Activated CD4-positive, alpha-beta T cell treated with anti-CD3 and anti-CD28 coated beads, Interleukin-2, amount 50 U/mL, for 1 hour (primary cell): ENCODE measurements around the gene RBL2.
"Not testable (repeated sequence)": the region's sequence is repeated elsewhere in the genome, so short reads cannot be mapped to it uniquely, and the experiment has no call there.

Source experiments
- DNase-seq: peaks from one replicate; pipeline ENCODE4 v3.0.0-alpha.2; 2020

The RBL2 gene

DNA sequence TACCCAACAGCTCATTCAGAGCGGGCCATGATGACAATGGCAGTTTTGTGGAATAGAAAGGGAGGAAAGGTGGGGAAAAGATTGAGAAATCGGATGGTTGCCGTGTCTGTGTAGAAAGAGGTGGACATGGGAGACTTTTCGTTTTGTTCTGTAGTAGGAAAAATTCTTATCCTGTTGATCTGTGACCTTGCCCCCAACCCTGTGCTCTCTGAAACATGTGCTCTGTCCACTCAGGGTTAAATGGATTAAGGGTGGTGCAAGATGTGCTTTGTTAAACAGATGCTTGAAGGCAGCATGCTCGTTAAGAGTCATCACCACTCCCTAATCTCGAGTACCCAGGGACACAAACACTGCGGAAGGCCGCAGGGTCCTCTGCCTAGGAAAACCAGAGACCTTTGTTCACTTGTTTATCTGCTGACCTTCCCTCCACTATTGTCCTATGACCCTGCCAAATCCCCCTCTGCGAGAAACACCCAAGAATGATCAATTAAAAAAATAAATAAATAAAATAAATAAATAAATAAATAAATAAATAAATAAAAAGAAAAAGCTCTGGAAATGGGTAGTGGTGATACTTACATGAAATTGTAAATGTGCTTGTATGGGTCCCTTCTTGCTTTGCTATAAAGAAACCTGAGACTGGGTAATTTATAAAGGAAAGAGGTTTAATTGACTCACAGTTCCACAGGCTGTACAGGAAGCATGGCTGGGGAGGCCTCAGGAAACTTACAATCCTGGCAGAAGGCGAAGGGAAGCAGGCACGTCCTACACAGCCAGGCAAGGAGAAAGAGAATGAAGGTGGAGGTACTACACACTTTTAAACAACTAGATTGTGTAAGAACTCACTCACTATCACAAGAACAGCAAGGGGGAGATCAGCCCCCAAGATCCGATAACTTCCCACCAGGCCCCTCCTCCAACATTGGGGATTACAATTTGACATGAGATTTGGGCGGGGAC is 105.8 kb downstream of the RBL2 start:
- not testable (repeated sequence) for DNase-seq
